ENCODE data around the gene COL3A1. TPM values are rescaled to one million over a fixed set of nuclear protein-coding genes. Genes with fewer than 3 reads are reported as not detected.

Gene COL3A1
- total and polyA plus RNA-seq, 2 donors (not counting 3 experiments of a cell fraction or from before 2014, with no cell fraction given) = 2.3 to 8.7 TPM

GRCh38 chr2:188940171-188940570 lies 34.0 kb upstream of the COL3A1 start:
- POLR2A ChIA-PET = no interaction called here
- H3K4me3 ChIP-seq (replicated peaks in 1 of 3; ENCODE audit: insufficient read depth in 1 of 3, low read depth in 1 of 3, low read length in 3 of 3) = no peak overlapping the region
- TF ChIP-seq JUN (IDR thresholded peaks at IDR 0.05; ENCODE audit: borderline replicate concordance, insufficient read depth, insufficient read length, low read depth) = no peak
- no peak for TF ChIP-seq MYC (IDR thresholded peaks at IDR 0.05; ENCODE audit: low read depth, low read length)
- no peak for TF ChIP-seq GATA2 (IDR thresholded peaks at IDR 0.05; ENCODE audit: insufficient read depth, insufficient read length, low read depth, low read length)
- TF ChIP-seq POLR2AphosphoS5 (IDR thresholded peaks at IDR 0.05; ENCODE audit: insufficient read depth, low read depth, low read length) = no peak
- TF ChIP-seq FOS (IDR thresholded peaks at IDR 0.05; ENCODE audit: borderline replicate concordance, insufficient read depth, low read length) = no peak
- TF ChIP-seq, protein P1, sequence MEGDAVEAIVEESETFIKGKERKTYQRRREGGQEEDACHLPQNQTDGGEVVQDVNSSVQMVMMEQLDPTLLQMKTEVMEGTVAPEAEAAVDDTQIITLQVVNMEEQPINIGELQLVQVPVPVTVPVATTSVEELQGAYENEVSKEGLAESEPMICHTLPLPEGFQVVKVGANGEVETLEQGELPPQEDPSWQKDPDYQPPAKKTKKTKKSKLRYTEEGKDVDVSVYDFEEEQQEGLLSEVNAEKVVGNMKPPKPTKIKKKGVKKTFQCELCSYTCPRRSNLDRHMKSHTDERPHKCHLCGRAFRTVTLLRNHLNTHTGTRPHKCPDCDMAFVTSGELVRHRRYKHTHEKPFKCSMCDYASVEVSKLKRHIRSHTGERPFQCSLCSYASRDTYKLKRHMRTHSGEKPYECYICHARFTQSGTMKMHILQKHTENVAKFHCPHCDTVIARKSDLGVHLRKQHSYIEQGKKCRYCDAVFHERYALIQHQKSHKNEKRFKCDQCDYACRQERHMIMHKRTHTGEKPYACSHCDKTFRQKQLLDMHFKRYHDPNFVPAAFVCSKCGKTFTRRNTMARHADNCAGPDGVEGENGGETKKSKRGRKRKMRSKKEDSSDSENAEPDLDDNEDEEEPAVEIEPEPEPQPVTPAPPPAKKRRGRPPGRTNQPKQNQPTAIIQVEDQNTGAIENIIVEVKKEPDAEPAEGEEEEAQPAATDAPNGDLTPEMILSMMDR (IDR thresholded peaks at IDR 0.05; ENCODE audit: extremely low read depth in 1 of 2, insufficient read depth in 1 of 2, low read depth in 1 of 2, low read length in 2 of 2) = no peak
- TF ChIP-seq POLR2A (IDR thresholded peaks at IDR 0.05; ENCODE audit: low read depth, low read length) = no peak
- no peak for TF ChIP-seq EZH2 (IDR thresholded peaks at IDR 0.05; ENCODE audit: borderline replicate concordance, low read depth, low read length, severe bottlenecking)
- TF ChIP-seq MAX (IDR thresholded peaks at IDR 0.05; ENCODE audit: insufficient read depth, insufficient read length) = no peak
- no peaks in the 10 kb centered on the region for H3K9me1 ChIP-seq (replicated peaks; ENCODE audit: control insufficient read depth, extremely low read depth, insufficient read depth, low read length)
- peak overlapping the region; percentile 96 for H2AFZ ChIP-seq (ENCODE audit: low read depth, low read length)
- H3K27me3 ChIP-seq (ENCODE audit: control insufficient read depth in 2 of 2, insufficient read depth in 2 of 2, low read length in 2 of 2) = no peaks in the 10 kb centered on the region
- dilution Hi-C loops (cut with MboI; ENCODE audit: extremely low pct_ligation_motif_present, low sequenced_read_pairs) = no loop called here
- no peak overlapping the region for H3K9ac ChIP-seq (replicated peaks; ENCODE audit: extremely low read depth, insufficient read depth, low read length)
- intact Hi-C loops (cut with micrococcal nuclease) = no loop called here
- H3K36me3 ChIP-seq (ENCODE audit: control insufficient read depth in 2 of 2, extremely low read depth in 1 of 2, insufficient read depth in 2 of 2, low read length in 2 of 2) = no peaks in the 10 kb centered on the region
- no peaks in the 10 kb centered on the region for H4K20me1 ChIP-seq (replicated peaks; ENCODE audit: control insufficient read depth, extremely low read depth, insufficient read depth, low read length)
- no peaks in the 10 kb centered on the region for H3K79me2 ChIP-seq (ENCODE audit: control insufficient read depth, insufficient read depth, low read length)
- CTCF ChIA-PET = interaction anchor here (1.1 to 1.5 kb wide), 4 partner anchors 9 to 176 kb away, joined by 3 to 5 read pairs (median 4); no protein-coding TSS in a partner anchor
- peaks cover 5% of the 10 kb centered on the region for H3K4me1 ChIP-seq (ENCODE audit: control insufficient read depth, extremely low read depth, insufficient read depth, low read length)
- BruUV-seq (replicated peaks) = no TSS peak
- peak overlapping the region; percentile 42 for H3K4me2 ChIP-seq (ENCODE audit: insufficient read depth, low read length)
- FAIRE-seq = peak; percentile 90
- H3K9me3 ChIP-seq (replicated peaks; ENCODE audit: control insufficient read depth, insufficient read depth, low read length) = no peaks in the 10 kb centered on the region
- no peak overlapping the region for H3K27ac ChIP-seq (ENCODE audit: insufficient read depth, low read depth, low read length)
- DNase-seq (ENCODE audit: low read depth, low spot score) = peak; percentile 86

Data from endothelial cell of umbilical vein (primary cell).